PC-9 (cell line): ENCODE data around the gene UBASH3A. TPM values are rescaled to one million over a fixed set of nuclear protein-coding genes. Genes with fewer than 3 reads are reported as not detected.

ENCODE experiments used
- BruUV-seq: library from RNA; stranded (reverse); fragments of 400-500 nt; replicated peaks from 2 replicates; lab custom pipeline; 2021; lab: Mats Ljungman, UMichigan
- CTCF ChIA-PET: fragments of 300-600 bp; sonication (Branson Sonifier 250); formaldehyde crosslinking; loops from one replicate; lab custom pipeline; 2022; ENCODE audit warnings: antibody characterized with exemption; lab: Charles Lee
- POLR2A ChIA-PET: fragments of 300-600 bp; sonication (Branson Sonifier 250); formaldehyde crosslinking; loops from one replicate; lab custom pipeline; 2022; ENCODE audit warnings: antibody characterized with exemption; ENCODE audit not compliant: unreplicated experiment; lab: Charles Lee
- DNase-seq, 2 experiments: peaks; one replicate each; pipeline versions ENCODE4 v3.0.0 to v3.0.0-alpha.2; 2015 to 2022; ENCODE audit warnings: mixed read lengths in 1 of 2
- H2AFZ ChIP-seq: fragments of 200-600 bp; sonication (generic); 2 replicates; pipeline ENCODE4 v1.8.1; 2017; ENCODE audit warnings: antibody characterized with exemption
- H3F3A ChIP-seq: fragments of 200-600 bp; sonication (generic); 2 replicates; pipeline ENCODE4 v1.8.1; 2017; ENCODE audit warnings: antibody characterized with exemption, mild to moderate bottlenecking, low read depth; ENCODE audit not compliant: insufficient read depth
- H3K27ac ChIP-seq: fragments of 200-600 bp; sonication (generic); 2 replicates; pipeline ENCODE4 v1.6.1; 2016; ENCODE audit warnings: mixed run types
- H3K27me3 ChIP-seq: fragments of 200-600 bp; sonication (generic); 2 replicates; pipeline ENCODE4 v1.6.1; 2016; ENCODE audit warnings: low read depth, mixed run types; ENCODE audit not compliant: insufficient read depth
- H3K36me3 ChIP-seq: fragments of 200-600 bp; sonication (generic); 2 replicates; pipeline ENCODE4 v1.6.1; 2016; ENCODE audit warnings: low read depth, mixed run types
- H3K4me1 ChIP-seq: fragments of 200-600 bp; sonication (generic); replicated peaks from 2 replicates; pipeline ENCODE4 v1.6.1; 2016; ENCODE audit warnings: mixed run types; ENCODE audit not compliant: insufficient read depth
- H3K4me2 ChIP-seq: fragments of 200-600 bp; sonication (generic); 2 replicates; pipeline ENCODE4 v1.6.1; 2017; ENCODE audit warnings: mixed run types
- H3K4me3 ChIP-seq: fragments of 200-600 bp; sonication (generic); 2 replicates; pipeline ENCODE4 v1.6.1; 2016; ENCODE audit warnings: mixed run types
- H3K79me2 ChIP-seq: fragments of 200-600 bp; sonication (generic); 2 replicates; pipeline ENCODE4 v1.6.1; 2017; ENCODE audit warnings: low read depth, mixed run types
- H3K9me2 ChIP-seq: fragments of 200-600 bp; sonication (generic); 2 replicates; pipeline ENCODE4 v1.8.1; 2017; ENCODE audit warnings: mild to moderate bottlenecking; ENCODE audit not compliant: insufficient read depth
- H3K9me3 ChIP-seq: fragments of 200-600 bp; sonication (generic); 2 replicates; pipeline ENCODE4 v1.8.1; 2016; ENCODE audit warnings: low read depth; ENCODE audit not compliant: insufficient read depth
- H4K20me1 ChIP-seq: fragments of 200-600 bp; sonication (generic); 2 replicates; pipeline ENCODE4 v1.8.1; 2017; ENCODE audit not compliant: insufficient read depth
- EZH2 ChIP-seq: fragments of 200-600 bp; sonication (generic); IDR thresholded peaks from 2 replicates; pipeline ENCODE4 v1.8.0; 2017; ENCODE audit warnings: antibody characterized with exemption, low read depth
- intact Hi-C: fragments of 100-400 bp; cut with micrococcal nuclease; formaldehyde crosslinking; loops from one replicate; pipeline ENCODE4 v1.10.0; 2022; ENCODE audit not compliant: unreplicated experiment
- total RNA-seq: library from RNA; stranded (reverse); gene quantifications from 2 replicates; pipeline ENCODE4 v1.2.3, GENCODE V29; 2021
- TF ChIP-seq, protein P1 (sequence below): fragments of 200-600 bp; sonication (generic); conservative IDR thresholded peaks from 2 replicates; pipeline ENCODE4 v1.6.1; 2017; ENCODE audit warnings: mixed run types, antibody characterized with exemption, mild to moderate bottlenecking, moderate library complexity

The UBASH3A gene
- total RNA-seq, 1 experiment from 2014 or later, result not detected

DNA sequence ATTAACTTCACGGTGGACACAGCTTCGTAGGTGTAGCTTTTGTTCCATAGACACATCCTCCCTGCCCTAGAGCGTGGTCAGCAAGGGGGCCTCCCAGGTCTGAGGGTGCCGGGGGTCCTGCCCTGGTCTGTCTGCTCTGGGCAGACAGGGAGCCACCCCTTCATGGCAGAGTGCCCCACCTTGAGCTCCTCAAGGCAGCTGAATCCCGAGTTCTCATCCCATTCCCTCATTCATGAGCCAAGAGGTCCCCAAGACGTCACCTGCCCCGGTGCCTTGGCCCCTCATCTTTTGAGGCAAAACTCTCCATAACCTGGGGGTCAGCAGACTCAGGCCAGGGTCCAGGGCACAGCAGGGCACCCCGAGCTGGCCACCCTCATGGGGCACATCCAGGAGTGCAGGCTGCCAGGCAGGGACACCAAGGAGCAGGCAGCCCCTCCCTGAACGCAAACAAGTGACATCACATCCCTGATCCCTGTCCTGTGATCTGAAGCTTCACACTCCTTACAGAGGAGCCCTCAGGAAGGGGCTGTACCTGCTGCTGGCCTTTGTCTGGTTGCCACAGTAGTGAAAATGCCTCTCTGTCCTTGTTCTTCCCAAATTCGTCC, 23.3 kb downstream of the UBASH3A start:
- Histone ChIP-seq H3K4me1 (no peaks in the 10 kb centered on the region), H3K36me3 (no peaks in the 10 kb centered on the region), H3K9me3 (no peaks in the 10 kb centered on the region), H3K27me3 (peaks cover 22% of the 10 kb centered on the region), H3K4me3 (no peak overlapping the region), H3K27ac (no peak overlapping the region), H4K20me1 (no peaks in the 10 kb centered on the region), H3K9me2 (no peaks in the 10 kb centered on the region), H3F3A (no peaks in the 10 kb centered on the region), H2AFZ (no peak overlapping the region), H3K4me2 (no peak overlapping the region), H3K79me2 (no peaks in the 10 kb centered on the region)
- TF ChIP-seq EZH2, result no peak
- TF ChIP-seq, protein P1, sequence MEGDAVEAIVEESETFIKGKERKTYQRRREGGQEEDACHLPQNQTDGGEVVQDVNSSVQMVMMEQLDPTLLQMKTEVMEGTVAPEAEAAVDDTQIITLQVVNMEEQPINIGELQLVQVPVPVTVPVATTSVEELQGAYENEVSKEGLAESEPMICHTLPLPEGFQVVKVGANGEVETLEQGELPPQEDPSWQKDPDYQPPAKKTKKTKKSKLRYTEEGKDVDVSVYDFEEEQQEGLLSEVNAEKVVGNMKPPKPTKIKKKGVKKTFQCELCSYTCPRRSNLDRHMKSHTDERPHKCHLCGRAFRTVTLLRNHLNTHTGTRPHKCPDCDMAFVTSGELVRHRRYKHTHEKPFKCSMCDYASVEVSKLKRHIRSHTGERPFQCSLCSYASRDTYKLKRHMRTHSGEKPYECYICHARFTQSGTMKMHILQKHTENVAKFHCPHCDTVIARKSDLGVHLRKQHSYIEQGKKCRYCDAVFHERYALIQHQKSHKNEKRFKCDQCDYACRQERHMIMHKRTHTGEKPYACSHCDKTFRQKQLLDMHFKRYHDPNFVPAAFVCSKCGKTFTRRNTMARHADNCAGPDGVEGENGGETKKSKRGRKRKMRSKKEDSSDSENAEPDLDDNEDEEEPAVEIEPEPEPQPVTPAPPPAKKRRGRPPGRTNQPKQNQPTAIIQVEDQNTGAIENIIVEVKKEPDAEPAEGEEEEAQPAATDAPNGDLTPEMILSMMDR, result no peak
- no TSS peak for BruUV-seq
- POLR2A ChIA-PET, result no interaction called here
- intact Hi-C loops, result no loop called here
- no peak for DNase-seq
- CTCF ChIA-PET, result no interaction called here

DNA sequence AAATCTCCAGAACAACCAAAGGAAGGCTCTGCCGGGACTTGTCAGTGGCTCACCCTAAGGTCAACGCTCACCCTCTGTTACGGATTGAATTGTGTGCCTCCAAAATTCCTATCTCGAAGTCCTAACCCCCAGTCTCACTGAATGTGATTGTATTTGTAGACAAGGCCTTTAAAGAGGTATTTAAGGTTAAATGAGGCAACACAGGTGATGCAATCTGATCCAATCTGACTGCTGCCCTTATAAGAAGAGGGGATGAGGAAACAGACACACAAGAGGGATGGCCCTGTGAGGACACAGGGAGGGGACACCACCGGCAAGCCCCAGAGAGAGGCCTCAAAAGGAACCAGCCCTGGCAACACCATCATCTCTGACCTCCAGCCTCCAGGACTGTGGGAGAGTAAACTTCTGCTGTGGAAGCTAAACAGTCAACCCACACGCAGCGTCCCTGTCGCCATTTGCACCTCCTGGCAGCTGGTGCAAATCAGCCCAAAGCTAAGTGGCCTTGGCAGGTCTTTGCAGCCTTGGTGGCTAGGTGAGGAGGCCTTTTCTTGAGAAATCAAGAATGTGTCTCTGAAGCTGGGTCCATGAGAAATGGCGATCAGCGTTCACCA, 24.2 kb downstream of the UBASH3A start:
- DNase-seq, result no peak
- BruUV-seq, result no TSS peak
- no peak overlapping the region for H3K27ac ChIP-seq
- CTCF ChIA-PET, result no interaction called here
- no peak for TF ChIP-seq EZH2
- TF ChIP-seq, protein P1, result no peak
- no peaks in the 10 kb centered on the region for H3K9me3 ChIP-seq
- no peak overlapping the region for H3K4me2 ChIP-seq
- no peak overlapping the region for H3K4me3 ChIP-seq
- no peaks in the 10 kb centered on the region for H4K20me1 ChIP-seq
- H3K27me3 ChIP-seq, result peaks cover 16% of the 10 kb centered on the region
- H3K79me2 ChIP-seq, result no peaks in the 10 kb centered on the region
- H3F3A ChIP-seq, result no peaks in the 10 kb centered on the region
- intact Hi-C loops, result no loop called here
- H2AFZ ChIP-seq, result no peak overlapping the region
- H3K36me3 ChIP-seq, result no peaks in the 10 kb centered on the region
- no peaks in the 10 kb centered on the region for H3K4me1 ChIP-seq
- POLR2A ChIA-PET, result no interaction called here
- no peaks in the 10 kb centered on the region for H3K9me2 ChIP-seq

DNA sequence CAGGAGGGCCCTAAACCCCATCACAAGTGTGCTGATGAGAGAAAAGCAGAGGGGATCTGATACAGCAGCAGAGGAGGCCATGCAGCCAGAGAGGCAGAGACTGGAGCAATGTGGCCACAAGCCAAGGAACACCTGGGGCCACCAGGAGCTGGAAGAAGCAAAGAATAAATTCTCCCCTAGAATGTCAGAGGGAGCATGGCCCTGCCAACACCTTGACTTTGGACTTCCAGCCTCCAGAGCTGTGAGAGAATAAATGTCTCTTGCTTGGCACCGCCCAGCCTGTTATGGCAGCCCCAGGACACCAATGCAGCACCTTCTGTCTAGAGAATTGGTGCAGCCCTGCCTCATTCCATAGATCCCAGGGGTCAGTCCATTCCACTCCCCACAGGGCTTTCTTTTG, 25.3 kb downstream of the UBASH3A start:
- Histone ChIP-seq H3K4me1 (0 out of 2 replicates have a peak, but pooled peaks cover under 1% of the 10 kb centered on the region), H3K9me3 (no peaks in the 10 kb centered on the region), H3K9me2 (no peaks in the 10 kb centered on the region), H3K4me3 (no peak overlapping the region), H3K4me2 (no peak overlapping the region), H3K79me2 (no peaks in the 10 kb centered on the region), H3K36me3 (no peaks in the 10 kb centered on the region), H3K27ac (no peak overlapping the region), H3F3A (no peaks in the 10 kb centered on the region), H4K20me1 (no peaks in the 10 kb centered on the region), H2AFZ (no peak overlapping the region), H3K27me3 (peaks cover 8% of the 10 kb centered on the region)
- TF ChIP-seq, protein P1, result no peak
- no peak for TF ChIP-seq EZH2
- intact Hi-C loops, result no loop called here
- ChIA-PET CTCF (no interaction called here), POLR2A (no interaction called here)
- no TSS peak for BruUV-seq
- DNase-seq, result no peak
